GM12873 (cell line): Measurements from ENCODE around the gene DDX49.

ENCODE experiments used
- TF ChIP-seq, protein P1 (sequence below): IDR thresholded peaks from 2 replicates; pipeline ENCODE4 v1.5.1; 2012; ENCODE audit warnings: low read depth, mild to moderate bottlenecking, moderate library complexity, low read length, control low read depth; ENCODE audit not compliant: insufficient read depth; ENCODE audit errors: missing control alignments

The DDX49 gene

GRCh38 chr19:18967358-18968146 is 48.0 kb downstream of the DDX49 start:
- TF ChIP-seq, protein P1, sequence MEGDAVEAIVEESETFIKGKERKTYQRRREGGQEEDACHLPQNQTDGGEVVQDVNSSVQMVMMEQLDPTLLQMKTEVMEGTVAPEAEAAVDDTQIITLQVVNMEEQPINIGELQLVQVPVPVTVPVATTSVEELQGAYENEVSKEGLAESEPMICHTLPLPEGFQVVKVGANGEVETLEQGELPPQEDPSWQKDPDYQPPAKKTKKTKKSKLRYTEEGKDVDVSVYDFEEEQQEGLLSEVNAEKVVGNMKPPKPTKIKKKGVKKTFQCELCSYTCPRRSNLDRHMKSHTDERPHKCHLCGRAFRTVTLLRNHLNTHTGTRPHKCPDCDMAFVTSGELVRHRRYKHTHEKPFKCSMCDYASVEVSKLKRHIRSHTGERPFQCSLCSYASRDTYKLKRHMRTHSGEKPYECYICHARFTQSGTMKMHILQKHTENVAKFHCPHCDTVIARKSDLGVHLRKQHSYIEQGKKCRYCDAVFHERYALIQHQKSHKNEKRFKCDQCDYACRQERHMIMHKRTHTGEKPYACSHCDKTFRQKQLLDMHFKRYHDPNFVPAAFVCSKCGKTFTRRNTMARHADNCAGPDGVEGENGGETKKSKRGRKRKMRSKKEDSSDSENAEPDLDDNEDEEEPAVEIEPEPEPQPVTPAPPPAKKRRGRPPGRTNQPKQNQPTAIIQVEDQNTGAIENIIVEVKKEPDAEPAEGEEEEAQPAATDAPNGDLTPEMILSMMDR: no peak

DNA sequence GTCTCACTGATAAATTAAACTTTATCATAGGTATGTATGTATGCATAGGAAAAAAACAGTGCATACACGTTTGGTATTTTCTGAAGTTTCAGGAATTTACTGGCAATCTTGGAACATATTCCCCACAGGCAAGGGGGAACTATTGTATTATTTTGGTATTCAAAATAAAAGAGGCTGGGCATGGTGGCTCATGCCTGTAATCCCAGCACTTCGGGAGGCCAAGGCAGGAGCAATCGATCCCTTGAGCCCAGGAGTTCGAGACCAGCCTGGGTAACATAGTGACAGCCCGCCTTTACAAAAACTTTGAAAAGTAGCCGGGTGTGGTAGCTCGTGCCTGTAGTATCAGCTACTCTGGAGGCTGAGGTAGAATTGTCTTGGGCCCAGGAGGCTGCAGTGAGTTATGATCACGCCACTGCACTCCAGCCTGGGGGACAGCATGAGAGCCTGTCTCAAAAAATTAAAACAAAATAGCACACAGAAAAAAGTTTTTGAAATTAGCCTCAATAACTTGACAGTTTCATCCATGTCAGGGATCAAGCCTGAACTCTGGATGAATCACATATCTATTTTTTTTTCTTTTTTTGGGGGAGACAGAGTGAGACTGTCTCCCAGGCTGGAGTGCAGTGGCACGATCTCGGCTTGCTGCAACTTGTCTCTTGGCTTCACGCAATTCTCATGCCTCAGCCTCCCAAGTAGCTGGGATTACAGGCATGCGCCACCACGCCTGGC is 50.6 kb downstream of the DDX49 start:
- TF ChIP-seq, protein P1: no peak

GRCh38 chr19:18972301-18972811 is 52.8 kb downstream of the DDX49 start:
- TF ChIP-seq, protein P1: no peak

- TF ChIP-seq, protein P1: no peak
Observed at GRCh38 chr19:18972851-18973250, 53.3 kb downstream of the DDX49 start.

DNA sequence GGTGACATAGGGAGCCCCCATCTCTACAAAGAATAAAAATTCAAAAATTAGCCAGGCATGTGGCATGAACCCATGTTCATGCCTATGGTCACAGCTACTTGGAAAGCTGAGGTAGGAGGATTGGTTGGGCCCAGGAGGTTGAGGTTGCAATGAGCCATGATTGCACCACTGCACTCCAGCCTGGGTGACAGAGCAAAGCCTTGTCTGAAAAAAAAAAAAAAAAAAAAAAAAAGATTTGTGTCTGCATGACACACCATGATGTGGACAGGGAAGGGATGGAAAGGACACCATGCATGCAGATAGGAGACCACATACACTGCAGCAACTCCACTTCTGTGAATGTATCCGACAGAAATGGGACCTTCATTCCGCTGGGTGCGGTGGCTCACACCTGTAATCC is 55.5 kb downstream of the DDX49 start:
- TF ChIP-seq, protein P1: no peak

DNA sequence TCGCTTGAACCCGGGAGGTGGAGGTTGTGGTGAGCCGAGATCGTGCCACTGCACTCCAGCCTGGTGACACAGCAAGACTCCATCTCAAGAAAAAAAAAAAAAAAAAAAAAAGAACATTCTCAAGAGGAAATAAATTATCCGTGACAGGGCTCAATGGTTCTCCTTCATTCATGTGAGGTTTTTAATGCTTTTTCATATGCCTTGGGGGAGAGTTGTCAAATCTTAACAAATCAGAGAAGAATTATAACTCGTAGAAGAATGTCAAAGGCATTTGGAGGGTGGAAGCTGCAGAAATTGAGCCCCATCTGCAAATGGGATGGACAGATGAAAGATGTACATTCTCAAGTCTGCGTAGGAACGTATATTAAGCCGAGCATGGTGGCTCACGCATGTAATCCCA is 56.4 kb downstream of the DDX49 start:
- TF ChIP-seq, protein P1: no peak
